ENCODE data around the gene HSPA12A. TPM values are rescaled to one million over a fixed set of nuclear protein-coding genes. Genes with fewer than 3 reads are reported as not detected.

Gene HSPA12A
- total and polyA plus RNA-seq, 9 of the 15 experiments (the other 6 are each of a cell fraction or from before 2014, with no cell fraction given): 0.01 to 0.18 (median 0.04) TPM; not detected in 4

DNA sequence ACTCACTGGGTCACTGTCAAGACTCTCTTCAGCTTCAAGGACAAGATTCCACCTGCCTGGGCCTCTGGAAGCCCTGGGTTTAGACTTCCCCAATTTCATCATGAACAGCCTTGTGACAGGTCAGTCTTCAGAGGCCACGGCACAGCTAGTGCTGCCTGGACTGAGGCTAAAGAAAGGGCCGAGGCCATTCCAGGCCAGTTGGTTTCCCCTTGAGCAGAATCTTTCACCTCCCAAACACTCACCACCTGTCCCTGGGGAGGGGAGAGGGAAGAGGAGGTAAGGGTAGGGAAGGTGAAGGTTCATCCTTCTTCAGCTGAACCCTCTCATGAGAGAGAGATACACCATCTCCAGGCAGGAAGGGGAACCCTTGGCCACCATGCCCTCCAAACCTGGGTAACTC is 24.3 kb downstream of the HSPA12A start:
- no peak overlapping the region for H3K4me2 ChIP-seq (ENCODE audit: insufficient read depth, low read length)
- TF ChIP-seq TFE3 (CRISPR knock-in tag; IDR thresholded peaks at IDR 0.05): no peak
- TF ChIP-seq MTA1 (IDR thresholded peaks at IDR 0.05; ENCODE audit: borderline replicate concordance): no peak
- no peak for TF ChIP-seq EP300 (IDR thresholded peaks at IDR 0.05; ENCODE audit: low read length)
- no peak for TF ChIP-seq LCOR (CRISPR knock-in tag; IDR thresholded peaks at IDR 0.05)
- TF ChIP-seq, protein P1, sequence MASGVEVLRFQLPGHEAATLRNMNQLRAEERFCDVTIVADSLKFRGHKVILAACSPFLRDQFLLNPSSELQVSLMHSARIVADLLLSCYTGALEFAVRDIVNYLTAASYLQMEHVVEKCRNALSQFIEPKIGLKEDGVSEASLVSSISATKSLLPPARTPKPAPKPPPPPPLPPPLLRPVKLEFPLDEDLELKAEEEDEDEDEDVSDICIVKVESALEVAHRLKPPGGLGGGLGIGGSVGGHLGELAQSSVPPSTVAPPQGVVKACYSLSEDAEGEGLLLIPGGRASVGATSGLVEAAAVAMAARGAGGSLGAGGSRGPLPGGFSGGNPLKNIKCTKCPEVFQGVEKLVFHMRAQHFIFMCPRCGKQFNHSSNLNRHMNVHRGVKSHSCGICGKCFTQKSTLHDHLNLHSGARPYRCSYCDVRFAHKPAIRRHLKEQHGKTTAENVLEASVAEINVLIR (CRISPR knock-in tag; IDR thresholded peaks at IDR 0.05): no peak
- no peak for TF ChIP-seq BHLHE40 (IDR thresholded peaks at IDR 0.05; ENCODE audit: low read length)
- TF ChIP-seq HDAC6 (IDR thresholded peaks at IDR 0.05; ENCODE audit: low read depth, low read length): no peak
- TF ChIP-seq, protein P2, sequence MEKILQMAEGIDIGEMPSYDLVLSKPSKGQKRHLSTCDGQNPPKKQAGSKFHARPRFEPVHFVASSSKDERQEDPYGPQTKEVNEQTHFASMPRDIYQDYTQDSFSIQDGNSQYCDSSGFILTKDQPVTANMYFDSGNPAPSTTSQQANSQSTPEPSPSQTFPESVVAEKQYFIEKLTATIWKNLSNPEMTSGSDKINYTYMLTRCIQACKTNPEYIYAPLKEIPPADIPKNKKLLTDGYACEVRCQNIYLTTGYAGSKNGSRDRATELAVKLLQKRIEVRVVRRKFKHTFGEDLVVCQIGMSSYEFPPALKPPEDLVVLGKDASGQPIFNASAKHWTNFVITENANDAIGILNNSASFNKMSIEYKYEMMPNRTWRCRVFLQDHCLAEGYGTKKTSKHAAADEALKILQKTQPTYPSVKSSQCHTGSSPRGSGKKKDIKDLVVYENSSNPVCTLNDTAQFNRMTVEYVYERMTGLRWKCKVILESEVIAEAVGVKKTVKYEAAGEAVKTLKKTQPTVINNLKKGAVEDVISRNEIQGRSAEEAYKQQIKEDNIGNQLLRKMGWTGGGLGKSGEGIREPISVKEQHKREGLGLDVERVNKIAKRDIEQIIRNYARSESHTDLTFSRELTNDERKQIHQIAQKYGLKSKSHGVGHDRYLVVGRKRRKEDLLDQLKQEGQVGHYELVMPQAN (IDR thresholded peaks at IDR 0.05; ENCODE audit: borderline replicate concordance): no peak
- no peak for TF ChIP-seq ZNF239 (CRISPR knock-in tag; IDR thresholded peaks at IDR 0.05)
- TF ChIP-seq RFX1 (IDR thresholded peaks at IDR 0.05): no peak
- no peak for TF ChIP-seq ZNF551 (CRISPR knock-in tag; IDR thresholded peaks at IDR 0.05)
- no peak for TF ChIP-seq MXI1 (IDR thresholded peaks at IDR 0.05; ENCODE audit: low read depth, low read length)
- no peak for TF ChIP-seq NR2C1 (IDR thresholded peaks at IDR 0.05)
- no peak for TF ChIP-seq NR2C1 (tag; IDR thresholded peaks at IDR 0.05)
- no peak for TF ChIP-seq SAFB2 (IDR thresholded peaks at IDR 0.05; ENCODE audit: borderline replicate concordance, low read depth, low read length, severe bottlenecking)
- TF ChIP-seq, protein P3, sequence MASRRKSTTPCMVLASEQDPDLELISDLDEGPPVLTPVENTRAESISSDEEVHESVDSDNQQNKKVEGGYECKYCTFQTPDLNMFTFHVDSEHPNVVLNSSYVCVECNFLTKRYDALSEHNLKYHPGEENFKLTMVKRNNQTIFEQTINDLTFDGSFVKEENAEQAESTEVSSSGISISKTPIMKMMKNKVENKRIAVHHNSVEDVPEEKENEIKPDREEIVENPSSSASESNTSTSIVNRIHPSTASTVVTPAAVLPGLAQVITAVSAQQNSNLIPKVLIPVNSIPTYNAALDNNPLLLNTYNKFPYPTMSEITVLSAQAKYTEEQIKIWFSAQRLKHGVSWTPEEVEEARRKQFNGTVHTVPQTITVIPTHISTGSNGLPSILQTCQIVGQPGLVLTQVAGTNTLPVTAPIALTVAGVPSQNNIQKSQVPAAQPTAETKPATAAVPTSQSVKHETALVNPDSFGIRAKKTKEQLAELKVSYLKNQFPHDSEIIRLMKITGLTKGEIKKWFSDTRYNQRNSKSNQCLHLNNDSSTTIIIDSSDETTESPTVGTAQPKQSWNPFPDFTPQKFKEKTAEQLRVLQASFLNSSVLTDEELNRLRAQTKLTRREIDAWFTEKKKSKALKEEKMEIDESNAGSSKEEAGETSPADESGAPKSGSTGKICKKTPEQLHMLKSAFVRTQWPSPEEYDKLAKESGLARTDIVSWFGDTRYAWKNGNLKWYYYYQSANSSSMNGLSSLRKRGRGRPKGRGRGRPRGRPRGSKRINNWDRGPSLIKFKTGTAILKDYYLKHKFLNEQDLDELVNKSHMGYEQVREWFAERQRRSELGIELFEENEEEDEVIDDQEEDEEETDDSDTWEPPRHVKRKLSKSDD (conservative IDR thresholded peaks at IDR 0.05; ENCODE audit: low read length): no peak
- no peak for TF ChIP-seq OTX1 (CRISPR knock-in tag; IDR thresholded peaks at IDR 0.05)
- no peak for TF ChIP-seq DDX20 (tag; IDR thresholded peaks at IDR 0.05; ENCODE audit: low read depth)

More for the DNA sequence above, 24.3 kb downstream of the HSPA12A start:
- no peak overlapping the region for H3K9ac ChIP-seq (ENCODE audit: insufficient read depth in 1 of 2, low read depth in 2 of 2, low read length in 2 of 2)
- H2AFZ ChIP-seq (ENCODE audit: low read depth, low read length): no peak overlapping the region
- intact Hi-C loops (cut with micrococcal nuclease): no loop called here
- no peak for DNase-seq (ENCODE audit: extremely low read depth in 1 of 4, low spot score in 3 of 4)
- H3K9me1 ChIP-seq (ENCODE audit: control insufficient read depth, insufficient read depth, low read length): no peaks in the 10 kb centered on the region
- H3K27ac ChIP-seq (ENCODE audit: extremely low read depth, low read depth, low read length): no peak overlapping the region
- ATAC-seq: no peak
- no peak for FAIRE-seq
- H3K4me1 ChIP-seq (replicated peaks in 1 of 2; ENCODE audit: control insufficient read depth in 2 of 2, insufficient read depth in 2 of 2, low read length in 2 of 2): no peaks in the 10 kb centered on the region
- H3K27me3 ChIP-seq (ENCODE audit: control insufficient read depth in 2 of 2, insufficient read depth in 2 of 2, low read length in 2 of 2): peaks cover 0 to 32% of the 10 kb centered on the region in 2 experiments; a peak in 3 of 5 replicates
- in situ Hi-C loops (cut with MboI): no loop called here
- no TSS peak for BruUV-seq (replicated peaks)
- no peaks in the 10 kb centered on the region for H4K20me1 ChIP-seq (replicated peaks; ENCODE audit: control insufficient read depth, insufficient read depth, low read length)
- WGBS (ENCODE audit: insufficient coverage, low coverage, missing lambda C conversion rate): no CpG with 5 or more reads among the region's 2 CpGs
- H3K79me2 ChIP-seq (ENCODE audit: control insufficient read depth, insufficient read depth, low read length): no peaks in the 10 kb centered on the region
- no peaks in the 10 kb centered on the region for H3K36me3 ChIP-seq (ENCODE audit: control insufficient read depth, insufficient read depth, low read length)
- CTCF ChIA-PET (ENCODE audit: low intra/inter-chr PET ratio): no interaction called here
- H3K9me3 ChIP-seq (replicated peaks; ENCODE audit: control insufficient read depth, insufficient read depth, low read depth, low read length): no peaks in the 10 kb centered on the region
- no peak overlapping the region for H3K4me3 ChIP-seq
- POLR2A ChIA-PET: interaction anchor here (0.7 kb wide), 1 partner anchor 433 kb away, joined by 4 read pairs; no protein-coding TSS in a partner anchor

Measured in K562 (cell line).